ENCODE data around the gene AHCY.

AHCY gene

DNA sequence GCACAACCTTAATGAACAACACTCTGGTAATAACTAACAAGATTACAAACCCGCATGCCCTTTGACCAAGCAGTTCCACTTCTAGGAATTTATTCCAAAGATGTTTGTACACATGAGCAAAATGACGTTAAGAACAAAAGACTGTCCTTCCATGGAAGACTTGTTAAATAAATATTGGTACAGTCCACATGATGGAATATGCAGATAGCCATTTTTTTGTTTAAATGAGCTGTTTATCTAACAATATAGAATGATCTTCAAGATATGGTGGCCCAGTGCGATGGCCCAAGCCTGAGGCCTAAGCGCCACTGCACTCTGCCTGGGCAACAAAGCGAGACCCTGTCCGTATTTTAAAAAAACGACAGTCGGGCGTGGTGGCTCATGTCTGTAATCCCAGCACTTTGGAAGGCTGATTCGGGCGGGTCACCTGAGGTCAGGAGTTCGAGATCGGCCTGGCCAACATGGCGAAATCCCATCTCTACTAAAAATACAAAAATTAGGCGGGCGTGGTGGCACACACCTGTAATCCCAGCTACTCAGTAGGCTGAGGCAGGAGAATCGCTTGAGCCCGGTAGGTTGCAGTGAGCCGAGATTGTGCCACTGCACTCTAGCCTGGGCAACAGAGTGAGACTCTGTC is 7.4 kb upstream of the AHCY start:
- H3K27ac ChIP-seq (ENCODE audit: low read depth, low read length) = no peak overlapping the region
- H3K36me3 ChIP-seq (ENCODE audit: control insufficient read depth in 1 of 2, insufficient read depth in 2 of 2, low read length in 2 of 2) = no peaks in the 10 kb centered on the region
- no peak overlapping the region for H2AFZ ChIP-seq (ENCODE audit: insufficient read depth, low read length, poor library complexity)
- H3K4ac ChIP-seq (ENCODE audit: low read depth, low read length) = no peak overlapping the region
- H3K4me3 ChIP-seq (ENCODE audit: low read depth, low read length) = no peak overlapping the region
- no peak overlapping the region for H2BK120ac ChIP-seq (ENCODE audit: insufficient read depth, low read length, poor library complexity)
- no peak overlapping the region for H3K9ac ChIP-seq (ENCODE audit: low read length)
- H3K18ac ChIP-seq (ENCODE audit: low read length) = no peak overlapping the region
- H2BK12ac ChIP-seq (ENCODE audit: low read length) = no peak overlapping the region
- H2AK5ac ChIP-seq (ENCODE audit: low read length) = no peak overlapping the region
- H3K9me3 ChIP-seq (ENCODE audit: insufficient read depth, low read depth, low read length) = no peaks in the 10 kb centered on the region
- no peak overlapping the region for H4K91ac ChIP-seq (ENCODE audit: low read depth, low read length)
- H2BK5ac ChIP-seq (ENCODE audit: low read depth, low read length, poor library complexity) = no peak overlapping the region
- H3K79me1 ChIP-seq (ENCODE audit: low read length) = no peaks in the 10 kb centered on the region
- no CpG with 5 or more reads among the region's 19 CpGs for WGBS (ENCODE audit: extremely low coverage, insufficient coverage, insufficient read length)
- H3K14ac ChIP-seq (ENCODE audit: low read length) = no peak overlapping the region
- no peak overlapping the region for H3K4me2 ChIP-seq (ENCODE audit: low read length)
- H3K79me2 ChIP-seq (ENCODE audit: control insufficient read depth, insufficient read depth, low read length, poor library complexity) = no peaks in the 10 kb centered on the region
- no peak overlapping the region for H4K12ac ChIP-seq (ENCODE audit: low read depth, low read length)
- peaks cover 2 to 12% of the 10 kb centered on the region in 2 experiments for H3K4me1 ChIP-seq (ENCODE audit: control insufficient read depth in 1 of 2, insufficient read depth in 2 of 2, low read length in 2 of 2)
- peak; percentile 49 to 89 for DNase-seq
- no peak overlapping the region for H4K8ac ChIP-seq (ENCODE audit: low read depth, low read length)
- H3K27me3 ChIP-seq (ENCODE audit: insufficient read depth, low read length) = no peaks in the 10 kb centered on the region
- no peak overlapping the region for H3K23ac ChIP-seq (ENCODE audit: low read length)

DNA sequence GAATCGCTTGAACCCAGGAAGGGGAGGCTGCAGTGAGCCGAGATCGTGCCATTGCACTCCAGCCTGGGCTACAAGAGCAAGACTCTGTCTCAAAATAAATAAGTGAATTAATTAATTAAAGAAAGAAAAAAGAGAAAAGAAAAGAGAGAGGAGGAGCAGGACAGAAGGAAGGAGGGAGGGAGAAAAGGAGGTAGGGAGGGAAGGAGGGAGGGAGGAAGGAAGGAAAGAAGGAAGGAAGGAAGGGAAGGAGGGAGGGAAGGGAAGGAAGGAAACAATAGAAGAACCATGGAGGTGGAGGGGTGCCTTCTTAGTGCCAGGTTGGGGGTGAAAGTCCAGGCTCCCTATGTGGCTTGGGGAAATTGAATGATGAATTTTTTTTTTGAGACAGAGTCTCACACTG is 6.5 kb upstream of the AHCY start:
- Histone ChIP-seq H4K8ac (ENCODE audit: low read depth, low read length) (no peak overlapping the region), H3K4me1 (ENCODE audit: control insufficient read depth in 1 of 2, insufficient read depth in 2 of 2, low read length in 2 of 2) (peaks cover 2 to 10% of the 10 kb centered on the region in 2 experiments), H4K12ac (ENCODE audit: low read depth, low read length) (no peak overlapping the region), H3K9ac (ENCODE audit: low read length) (no peak overlapping the region), H2AK5ac (ENCODE audit: low read length) (no peak overlapping the region), H3K79me1 (ENCODE audit: low read length) (no peaks in the 10 kb centered on the region), H3K79me2 (ENCODE audit: control insufficient read depth, insufficient read depth, low read length, poor library complexity) (no peaks in the 10 kb centered on the region), H3K27ac (ENCODE audit: low read depth, low read length) (no peak overlapping the region), H3K14ac (ENCODE audit: low read length) (no peak overlapping the region), H3K4ac (ENCODE audit: low read depth, low read length) (no peak overlapping the region), H2BK12ac (ENCODE audit: low read length) (no peak overlapping the region), H2BK120ac (ENCODE audit: insufficient read depth, low read length, poor library complexity) (no peak overlapping the region), H2BK5ac (ENCODE audit: low read depth, low read length, poor library complexity) (no peak overlapping the region), H3K36me3 (ENCODE audit: control insufficient read depth in 1 of 2, insufficient read depth in 2 of 2, low read length in 2 of 2) (no peaks in the 10 kb centered on the region), H3K27me3 (ENCODE audit: insufficient read depth, low read length) (no peaks in the 10 kb centered on the region), H3K4me3 (ENCODE audit: low read depth, low read length) (no peak overlapping the region), H4K91ac (ENCODE audit: low read depth, low read length) (no peak overlapping the region), H3K18ac (ENCODE audit: low read length) (no peak overlapping the region), H3K23ac (ENCODE audit: low read length) (no peak overlapping the region), H2AFZ (ENCODE audit: insufficient read depth, low read length, poor library complexity) (no peak overlapping the region), H3K9me3 (ENCODE audit: insufficient read depth, low read depth, low read length) (no peaks in the 10 kb centered on the region), H3K4me2 (ENCODE audit: low read length) (no peak overlapping the region)
- no CpG with 5 or more reads among the region's 3 CpGs for WGBS (ENCODE audit: extremely low coverage, insufficient coverage, insufficient read length)
- DNase-seq = no peak

- Histone ChIP-seq H4K91ac (ENCODE audit: low read depth, low read length) (no peak overlapping the region), H2BK120ac (ENCODE audit: insufficient read depth, low read length, poor library complexity) (no peak overlapping the region), H3K4me3 (ENCODE audit: low read depth, low read length) (no peak overlapping the region), H2AK5ac (ENCODE audit: low read length) (no peak overlapping the region), H3K9me3 (ENCODE audit: insufficient read depth, low read depth, low read length) (no peaks in the 10 kb centered on the region), H3K36me3 (ENCODE audit: control insufficient read depth in 1 of 2, insufficient read depth in 2 of 2, low read length in 2 of 2) (no peaks in the 10 kb centered on the region), H3K14ac (ENCODE audit: low read length) (no peak overlapping the region), H4K8ac (ENCODE audit: low read depth, low read length) (no peak overlapping the region), H3K9ac (ENCODE audit: low read length) (no peak overlapping the region), H3K23ac (ENCODE audit: low read length) (no peak overlapping the region), H2BK12ac (ENCODE audit: low read length) (no peak overlapping the region), H3K18ac (ENCODE audit: low read length) (no peak overlapping the region), H3K79me2 (ENCODE audit: control insufficient read depth, insufficient read depth, low read length, poor library complexity) (peaks cover 11% of the 10 kb centered on the region), H3K4me1 (ENCODE audit: control insufficient read depth in 1 of 2, insufficient read depth in 2 of 2, low read length in 2 of 2) (peaks cover 0 to 7% of the 10 kb centered on the region in 2 experiments), H3K4ac (ENCODE audit: low read depth, low read length) (no peak overlapping the region), H3K27me3 (ENCODE audit: insufficient read depth, low read length) (no peaks in the 10 kb centered on the region), H3K4me2 (ENCODE audit: low read length) (no peak overlapping the region), H3K27ac (ENCODE audit: low read depth, low read length) (no peak overlapping the region), H2AFZ (ENCODE audit: insufficient read depth, low read length, poor library complexity) (no peak overlapping the region), H3K79me1 (ENCODE audit: low read length) (peaks cover 6% of the 10 kb centered on the region), H2BK5ac (ENCODE audit: low read depth, low read length, poor library complexity) (no peak overlapping the region), H4K12ac (ENCODE audit: low read depth, low read length) (no peak overlapping the region)
- no CpG with 5 or more reads among the region's 19 CpGs for WGBS (ENCODE audit: extremely low coverage, insufficient coverage, insufficient read length)
- peak in 1 of 2 donors; percentile 35 for DNase-seq
Observed at GRCh38 chr20:34305333-34306230, 2.4 kb upstream of the AHCY start.

DNA sequence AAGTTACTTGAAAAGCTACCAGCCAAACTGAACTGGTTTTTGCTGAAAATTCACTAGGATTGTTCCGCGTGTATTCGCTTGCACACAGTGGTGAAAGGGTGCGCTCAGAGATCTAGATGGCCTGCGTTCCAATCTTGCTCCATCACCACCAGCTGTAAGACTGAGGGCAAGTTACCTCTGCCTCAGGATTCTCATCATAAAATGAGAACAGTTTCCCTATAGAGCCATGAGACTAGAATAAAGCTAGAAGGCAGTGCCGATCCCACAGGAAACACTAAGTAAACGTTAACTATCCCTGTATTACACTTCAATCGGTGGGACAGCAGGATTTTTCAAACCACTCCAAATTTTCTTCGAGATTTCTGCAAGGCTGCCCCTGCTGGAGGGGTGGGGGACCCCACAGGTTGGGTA is 838 bp downstream of the AHCY start:
- Histone ChIP-seq H2BK12ac (ENCODE audit: low read length) (no peak overlapping the region), H3K79me2 (ENCODE audit: control insufficient read depth, insufficient read depth, low read length, poor library complexity) (peaks cover 11% of the 10 kb centered on the region), H4K8ac (ENCODE audit: low read depth, low read length) (peak overlapping the region; percentile 89), H4K91ac (ENCODE audit: low read depth, low read length) (peak overlapping the region; percentile 87), H3K18ac (ENCODE audit: low read length) (peak overlapping the region; percentile 93), H2BK120ac (ENCODE audit: insufficient read depth, low read length, poor library complexity) (peak overlapping the region; percentile 62), H3K27me3 (ENCODE audit: insufficient read depth, low read length) (no peaks in the 10 kb centered on the region), H3K4ac (ENCODE audit: low read depth, low read length) (peak overlapping the region; percentile 74), H3K79me1 (ENCODE audit: low read length) (peaks cover 6% of the 10 kb centered on the region), H3K4me1 (ENCODE audit: control insufficient read depth in 1 of 2, insufficient read depth in 2 of 2, low read length in 2 of 2) (peaks cover 0 to 7% of the 10 kb centered on the region in 2 experiments), H3K9me3 (ENCODE audit: insufficient read depth, low read depth, low read length) (no peaks in the 10 kb centered on the region), H3K27ac (ENCODE audit: low read depth, low read length) (peak overlapping the region; percentile 56), H2AK5ac (ENCODE audit: low read length) (peak overlapping the region; percentile 83), H4K12ac (ENCODE audit: low read depth, low read length) (peak overlapping the region; percentile 26), H3K4me2 (ENCODE audit: low read length) (peak overlapping the region; percentile 92), H3K4me3 (ENCODE audit: low read depth, low read length) (peak overlapping the region; percentile 85), H2BK5ac (ENCODE audit: low read depth, low read length, poor library complexity) (peak overlapping the region; percentile 46), H3K14ac (ENCODE audit: low read length) (peak overlapping the region; percentile 92), H3K23ac (ENCODE audit: low read length) (no peak overlapping the region), H3K9ac (ENCODE audit: low read length) (peak overlapping the region; percentile 89), H3K36me3 (ENCODE audit: control insufficient read depth in 1 of 2, insufficient read depth in 2 of 2, low read length in 2 of 2) (no peaks in the 10 kb centered on the region), H2AFZ (ENCODE audit: insufficient read depth, low read length, poor library complexity) (peak overlapping the region; percentile 91)
- peak; percentile 45 to 70 for DNase-seq
- WGBS (ENCODE audit: extremely low coverage, insufficient coverage, insufficient read length) = no CpG with 5 or more reads among the region's 9 CpGs
